K562 (cell line): ENCODE measurements around the gene C22orf39.

Experiments
- CTCF ChIP-seq, 3 experiments: IDR thresholded peaks in 2 of 3; conservative IDR thresholded peaks in 1 of 3; 2 replicates each; pipeline ENCODE4 v1.5.1; 2011 to 2012; ENCODE audit warnings: low read length in 3 of 3, mild to moderate bottlenecking in 3 of 3, control low read depth in 2 of 3, improper control_type of control experiment in 1 of 3, inconsistent platforms in 1 of 3, low read depth in 1 of 3, mixed read lengths in 1 of 3, moderate library complexity in 1 of 3; ENCODE audit not compliant: insufficient read depth in 2 of 3
- HNRNPUL1 ChIP-seq: fragments of 200-400 bp; formaldehyde crosslinking; IDR thresholded peaks from 2 replicates; pipeline ENCODE4 v1.6.1; 2017; ENCODE audit warnings: low read length
- NFYB ChIP-seq: IDR thresholded peaks from 2 replicates; pipeline ENCODE4 v1.6.1; 2011; ENCODE audit warnings: mild to moderate bottlenecking, moderate library complexity; ENCODE audit not compliant: insufficient read length; ENCODE audit errors: extremely low read depth
- SIN3A ChIP-seq, 2 experiments: fragments of 150-350 bp in 1 of 2; IDR thresholded peaks; 2 replicates each; pipeline ENCODE4 v1.6.1; 2011 to 2016; ENCODE audit warnings: borderline replicate concordance in 2 of 2, low read depth in 2 of 2, low read length in 2 of 2, mild to moderate bottlenecking in 2 of 2, moderate library complexity in 2 of 2; ENCODE audit not compliant: control insufficient read depth in 1 of 2
- SMARCB1 ChIP-seq: IDR thresholded peaks from 2 replicates; pipeline ENCODE4 v1.6.1; 2011; ENCODE audit warnings: improper control_type of control experiment, low read depth; ENCODE audit not compliant: insufficient read length
- SP2 ChIP-seq: IDR thresholded peaks from 2 replicates; pipeline ENCODE4 v1.6.1; 2011; ENCODE audit warnings: mild to moderate bottlenecking, low read depth, low read length, moderate library complexity; ENCODE audit not compliant: poor library complexity, severe bottlenecking; ENCODE audit errors: extremely low read depth
- TAF1 ChIP-seq: IDR thresholded peaks from 2 replicates; pipeline ENCODE4 v1.6.1; 2011; ENCODE audit warnings: mild to moderate bottlenecking, low read length, moderate library complexity; ENCODE audit not compliant: insufficient read depth, control insufficient read depth, severe bottlenecking; ENCODE audit errors: extremely low read depth
- ZNF232 ChIP-seq: sonication (generic); formaldehyde crosslinking; IDR thresholded peaks from 2 replicates; pipeline ENCODE4 v1.8.0; 2022; ENCODE audit warnings: mild to moderate bottlenecking, missing genetic modification reagents
- ZNF274 ChIP-seq: IDR thresholded peaks from 2 replicates; pipeline ENCODE4 v1.6.1; 2011; ENCODE audit warnings: low read depth, mild to moderate bottlenecking, low read length, moderate library complexity, borderline replicate concordance

- TF ChIP-seq CTCF (IDR thresholded peaks at IDR 0.05 in 2 of 3, conservative IDR thresholded peaks at IDR 0.05 in 1 of 3; ENCODE audit: insufficient read depth in 2 of 3, low read depth in 1 of 3, low read length in 3 of 3) (no peak), ZNF232 (CRISPR knock-in tag) (no peak), NFYB (no peak), SMARCB1 (no peak), ZNF274 (no peak), SP2 (no peak), HNRNPUL1 (no peak), TAF1 (no peak), SIN3A (IDR thresholded peaks at IDR 0.05; ENCODE audit: borderline replicate concordance in 2 of 2, control insufficient read depth in 1 of 2, low read depth in 2 of 2, low read length in 2 of 2) (no peak)
Observed at GRCh38 chr22:19469421-19469820, 21.9 kb upstream of the C22orf39 start.
